ENCODE results near the gene B3GAT3.
"Not testable (repeated sequence)": the region's sequence is repeated elsewhere in the genome, so short reads cannot be mapped to it uniquely, and the experiment has no call there.

B3GAT3 gene

DNA sequence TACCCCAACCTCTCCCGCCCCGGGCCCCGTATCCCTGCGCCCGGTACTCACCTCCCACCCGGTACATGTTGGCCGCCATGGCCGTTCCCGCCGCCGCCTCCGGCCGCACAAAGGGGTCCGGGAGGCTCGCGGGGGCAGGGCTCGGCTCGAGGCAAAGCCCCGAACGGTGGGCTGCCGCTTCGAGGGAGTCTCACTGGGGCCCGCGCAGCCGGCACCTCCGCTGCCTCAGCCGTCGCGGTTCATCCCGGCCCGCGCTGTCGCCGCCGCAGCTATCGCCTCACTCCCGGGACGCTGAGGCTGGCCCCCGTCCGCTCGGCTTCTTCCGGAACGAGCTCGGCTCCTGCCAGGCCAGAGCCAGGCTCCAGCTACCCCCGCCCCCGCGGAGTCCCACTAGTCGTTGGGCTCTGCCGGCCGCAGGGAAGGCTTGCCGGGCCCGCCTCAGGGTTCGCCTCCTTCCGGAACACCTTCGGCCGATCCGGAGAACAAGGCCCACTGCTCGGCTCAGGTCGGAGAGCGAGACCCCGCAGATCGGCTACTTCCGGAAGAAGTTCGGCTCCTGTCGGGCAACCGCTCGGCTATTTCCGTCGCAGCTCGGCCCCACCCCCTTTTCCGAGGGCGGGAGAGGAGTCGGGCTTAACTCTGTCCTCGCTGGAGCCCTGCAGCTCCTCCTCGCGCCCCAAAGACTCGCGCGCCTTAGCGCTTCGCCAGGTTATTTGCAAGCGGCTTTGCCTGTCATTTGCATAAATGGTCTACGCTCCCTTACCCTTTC, 20.2 kb downstream of the B3GAT3 start, which contains the start of gene MTA2:
Gene MTA2, minus strand, starts transcription at position 494 of the 769 bp plus-strand sequence. Its CDS starts 415 bp downstream, at position 79.
- Mint-ChIP-seq H3K36me3 (ENCODE audit: low read depth) (peaks cover 75% of the 10 kb centered on the region), H3K9me3 (no peaks in the 10 kb centered on the region), H3K27me3 (no peaks in the 10 kb centered on the region), H3K4me3 (peak within 1 kb of the TSS; percentile 99), H3K27ac (peak within 1 kb of the TSS; percentile 93), H3K4me1 (ENCODE audit: low read depth) (peaks cover 50% of the 10 kb centered on the region)

DNA sequence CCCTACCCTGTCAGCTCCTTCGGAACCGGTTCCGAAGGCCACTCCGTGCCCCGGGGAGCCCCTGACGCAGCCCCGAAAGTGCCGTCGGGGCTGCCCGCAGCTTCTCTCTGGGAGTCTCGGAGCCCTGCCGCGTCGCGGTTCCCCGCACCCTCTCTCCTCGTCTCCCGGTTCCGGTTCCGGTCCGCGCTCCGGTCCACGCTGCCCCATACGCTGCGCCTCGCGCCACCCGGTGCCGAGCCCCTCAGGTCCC, 20.7 kb downstream of the B3GAT3 start:
- Mint-ChIP-seq H3K4me1 (ENCODE audit: low read depth) (peaks cover 50% of the 10 kb centered on the region), H3K4me3 (peak overlapping the region; percentile 99), H3K36me3 (ENCODE audit: low read depth) (peaks cover 76% of the 10 kb centered on the region), H3K27me3 (no peaks in the 10 kb centered on the region), H3K27ac (peak overlapping the region; percentile 93), H3K9me3 (no peaks in the 10 kb centered on the region)

- Mint-ChIP-seq H3K27ac (peak overlapping the region; percentile 93), H3K36me3 (ENCODE audit: low read depth) (peaks cover 77% of the 10 kb centered on the region)
These were observed 21.2 kb downstream of the B3GAT3 start for GRCh38 chr11:62600367-62601121.

DNA sequence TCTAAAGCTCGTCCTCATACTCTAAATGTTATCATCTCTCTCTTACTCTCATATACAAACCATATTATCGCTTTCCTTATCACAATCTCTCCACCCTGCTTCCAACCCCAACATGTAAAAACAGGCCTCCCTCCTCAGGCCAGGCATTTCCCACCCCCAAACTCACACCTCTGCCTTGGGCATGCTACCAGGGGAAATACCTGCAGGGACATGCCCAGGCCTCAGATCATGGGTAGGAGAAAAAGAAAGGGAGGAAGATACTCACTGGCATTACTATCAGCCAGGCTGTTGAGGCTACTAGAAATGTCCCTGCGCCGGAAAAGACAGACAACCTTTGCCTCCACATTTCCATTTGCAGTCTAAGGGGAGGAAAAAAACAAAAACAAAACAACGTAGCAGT, 21.9 kb downstream of the B3GAT3 start:
- Mint-ChIP-seq H3K27me3 (no peaks in the 10 kb centered on the region), H3K4me1 (ENCODE audit: low read depth) (peaks cover 52% of the 10 kb centered on the region)

More at GRCh38 chr11:62600367-62601121, 21.2 kb downstream of the B3GAT3 start:
- peak overlapping the region; percentile 99 for H3K4me3 Mint-ChIP-seq
- H3K4me1 Mint-ChIP-seq (ENCODE audit: low read depth), result peaks cover 50% of the 10 kb centered on the region
- H3K9me3 Mint-ChIP-seq, result no peaks in the 10 kb centered on the region
- no peaks in the 10 kb centered on the region for H3K27me3 Mint-ChIP-seq

GRCh38 chr11:62599069-62599696, 22.6 kb downstream of the B3GAT3 start:
- Mint-ChIP-seq H3K27ac (peak overlapping the region; percentile 93), H3K27me3 (no peaks in the 10 kb centered on the region), H3K36me3 (ENCODE audit: low read depth) (peaks cover 84% of the 10 kb centered on the region), H3K4me1 (ENCODE audit: low read depth) (peaks cover 59% of the 10 kb centered on the region), H3K9me3 (no peaks in the 10 kb centered on the region), H3K4me3 (peak overlapping the region; percentile 99)

More for the DNA sequence above, 21.9 kb downstream of the B3GAT3 start:
- peaks cover 78% of the 10 kb centered on the region for H3K36me3 Mint-ChIP-seq (ENCODE audit: low read depth)
- H3K9me3 Mint-ChIP-seq, result no peaks in the 10 kb centered on the region
- H3K27ac Mint-ChIP-seq, result peak overlapping the region; percentile 93
- H3K4me3 Mint-ChIP-seq, result peak overlapping the region; percentile 99

DNA sequence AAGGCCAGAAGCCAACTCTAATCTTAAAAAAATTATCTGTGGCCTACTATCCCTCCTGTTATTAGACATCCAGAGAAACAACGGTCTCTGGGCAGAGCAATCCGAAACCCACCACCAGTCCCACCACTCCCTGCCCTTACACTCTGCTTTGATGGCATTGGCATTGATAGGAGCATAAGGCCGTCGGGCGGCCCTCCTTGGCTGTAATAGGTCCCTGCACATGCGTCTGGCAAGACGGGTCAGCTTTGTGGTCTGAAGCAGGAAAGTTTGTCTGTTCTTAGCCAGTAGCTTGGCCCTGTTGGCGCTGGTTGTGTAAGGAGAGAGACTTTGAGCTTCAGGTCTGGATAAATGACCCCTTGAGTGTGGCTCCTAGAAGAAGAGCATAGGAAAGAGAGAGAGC, 26.7 kb downstream of the B3GAT3 start:
- H3K4me1 Mint-ChIP-seq (ENCODE audit: low read depth), result peaks cover 72% of the 10 kb centered on the region
- H3K4me3 Mint-ChIP-seq, result no peak overlapping the region
- peak overlapping the region; percentile 21 for H3K27ac Mint-ChIP-seq
- no peaks in the 10 kb centered on the region for H3K9me3 Mint-ChIP-seq
- peaks cover 82% of the 10 kb centered on the region for H3K36me3 Mint-ChIP-seq (ENCODE audit: low read depth)
- H3K27me3 Mint-ChIP-seq, result no peaks in the 10 kb centered on the region

DNA sequence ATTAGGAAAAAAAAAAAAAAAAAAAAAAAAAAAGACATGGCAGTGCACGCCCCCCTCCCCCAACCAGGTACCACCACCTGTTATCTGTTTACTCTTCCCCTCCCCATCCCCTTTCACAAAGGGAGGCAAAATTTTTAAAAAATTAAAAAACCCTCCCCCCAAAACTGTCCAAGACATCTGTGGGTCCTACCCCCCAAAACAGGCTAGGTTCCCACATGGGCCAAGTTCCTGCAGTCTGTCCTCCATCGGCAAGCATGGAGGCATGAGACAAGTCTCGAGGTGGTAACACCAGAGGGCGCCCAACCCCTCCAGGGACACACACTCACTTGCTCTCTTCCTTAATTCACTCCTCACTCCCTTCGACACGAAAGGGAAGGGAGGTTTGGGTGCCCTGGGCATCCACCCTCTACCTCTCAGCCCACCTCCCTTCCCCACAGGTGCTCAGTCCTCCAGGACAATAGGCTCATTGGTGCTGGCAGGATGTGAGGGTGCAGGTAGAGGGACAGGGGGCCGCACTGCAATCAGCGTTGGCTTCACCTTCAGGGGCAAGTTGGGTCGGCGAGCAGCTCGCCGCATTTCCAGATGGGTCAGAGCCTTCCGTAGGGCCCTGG, 28.2 kb downstream of the B3GAT3 start:
- peaks cover 68% of the 10 kb centered on the region for H3K4me1 Mint-ChIP-seq (ENCODE audit: low read depth)
- H3K9me3 Mint-ChIP-seq, result no peaks in the 10 kb centered on the region
- peak overlapping the region; percentile 57 for H3K4me3 Mint-ChIP-seq
- H3K36me3 Mint-ChIP-seq (ENCODE audit: low read depth), result peaks cover 67% of the 10 kb centered on the region
- no peaks in the 10 kb centered on the region for H3K27me3 Mint-ChIP-seq
- peak overlapping the region; percentile 82 for H3K27ac Mint-ChIP-seq

GRCh38 chr11:62592989-62593421, 28.8 kb downstream of the B3GAT3 start:
- H3K36me3 Mint-ChIP-seq (ENCODE audit: low read depth), result peaks cover 64% of the 10 kb centered on the region
- no peaks in the 10 kb centered on the region for H3K27me3 Mint-ChIP-seq
- H3K4me1 Mint-ChIP-seq (ENCODE audit: low read depth), result peaks cover 62% of the 10 kb centered on the region
- H3K9me3 Mint-ChIP-seq, result no peaks in the 10 kb centered on the region
- peak overlapping the region; percentile 96 for H3K4me3 Mint-ChIP-seq
- peak overlapping the region; percentile 82 for H3K27ac Mint-ChIP-seq

- Mint-ChIP-seq H3K4me1 (ENCODE audit: low read depth) (peaks cover 58% of the 10 kb centered on the region), H3K27me3 (no peaks in the 10 kb centered on the region), H3K9me3 (no peaks in the 10 kb centered on the region), H3K4me3 (peak overlapping the region; percentile 96), H3K36me3 (ENCODE audit: low read depth) (peaks cover 64% of the 10 kb centered on the region), H3K27ac (peak overlapping the region; percentile 98)
These were observed 29.5 kb downstream of the B3GAT3 start for GRCh38 chr11:62592146-62592815.

- no peaks in the 10 kb centered on the region for H3K9me3 Mint-ChIP-seq
- H3K36me3 Mint-ChIP-seq (ENCODE audit: low read depth), result peaks cover 57% of the 10 kb centered on the region
- H3K27me3 Mint-ChIP-seq, result no peaks in the 10 kb centered on the region
- H3K27ac Mint-ChIP-seq, result peak within 1 kb of the TSS; percentile 98
- H3K4me1 Mint-ChIP-seq (ENCODE audit: low read depth), result peaks cover 56% of the 10 kb centered on the region
- H3K4me3 Mint-ChIP-seq, result peak within 1 kb of the TSS; percentile 96
These were observed 30.2 kb downstream of the B3GAT3 start, which contains the start of gene TUT1 for GRCh38 chr11:62591448-62592145. Gene TUT1 (minus strand): TSS chr11:62591523. CDS start chr11:62591485, 38 bp downstream.

GRCh38 chr11:62588966-62589637, 32.7 kb downstream of the B3GAT3 start:
- peaks cover 43% of the 10 kb centered on the region for H3K36me3 Mint-ChIP-seq (ENCODE audit: low read depth)
- H3K4me3 Mint-ChIP-seq, result peak overlapping the region; percentile 96
- peaks cover 51% of the 10 kb centered on the region for H3K4me1 Mint-ChIP-seq (ENCODE audit: low read depth)
- H3K9me3 Mint-ChIP-seq, result no peaks in the 10 kb centered on the region
- no peak overlapping the region for H3K27ac Mint-ChIP-seq
- H3K27me3 Mint-ChIP-seq, result no peaks in the 10 kb centered on the region

DNA sequence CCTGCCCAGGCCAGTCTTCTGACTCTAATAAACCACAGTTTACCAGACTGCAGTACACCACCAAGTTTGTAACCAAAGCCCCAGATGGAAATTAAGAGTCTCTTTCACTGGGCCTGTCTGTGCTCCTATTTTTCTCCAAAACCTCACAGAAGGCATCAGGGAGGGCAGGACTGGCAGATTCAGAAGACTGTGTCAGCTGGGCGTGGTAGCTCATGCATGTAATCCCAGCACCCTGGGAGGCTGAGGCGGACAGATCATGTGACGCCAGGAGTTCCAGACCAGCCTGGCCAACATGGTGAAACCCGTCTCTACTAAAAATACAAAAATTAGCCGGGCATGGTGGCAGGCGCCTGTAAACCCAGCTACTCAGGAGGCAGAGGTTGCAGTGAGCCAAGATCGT, 36.4 kb downstream of the B3GAT3 start:
- Mint-ChIP-seq H3K36me3 (ENCODE audit: low read depth) (peaks cover 47% of the 10 kb centered on the region), H3K4me1 (ENCODE audit: low read depth) (peaks cover 17% of the 10 kb centered on the region)
- H3K27ac Mint-ChIP-seq, H3K4me3 Mint-ChIP-seq, H3K9me3 Mint-ChIP-seq, H3K27me3 Mint-ChIP-seq: not testable (repeated sequence)

GRCh38 chr11:62581735-62582134, 40.1 kb downstream of the B3GAT3 start:
- H3K9me3 Mint-ChIP-seq; H3K27me3 Mint-ChIP-seq; H3K4me1 Mint-ChIP-seq (ENCODE audit: low read depth); H3K27ac Mint-ChIP-seq; H3K4me3 Mint-ChIP-seq: not testable (repeated sequence)
- H3K36me3 Mint-ChIP-seq (ENCODE audit: low read depth), result peaks cover 51% of the 10 kb centered on the region

All from stimulated activated naive CD8-positive, alpha-beta T cell treated with anti-CD3 and anti-CD28 coated beads, Interleukin-15, Interleukin-2, amounts not matched to agents 100 ng/mL and 50 ng/mL, for 24 hours (primary cell).